Measurements from ENCODE around the gene TTC23L.
A peak's percentile ranks its signal among the peaks of the same experiment; 100 is the strongest.

TTC23L gene

GRCh38 chr5:34899066-34899465 is 60.1 kb downstream of the TTC23L start:
- no peak overlapping the region for H3K27ac ChIP-seq (ENCODE audit: low read length)
- no peaks in the 10 kb centered on the region for H3K9me3 ChIP-seq (ENCODE audit: insufficient read depth, low read length)
- no peak overlapping the region for H3K9ac ChIP-seq (ENCODE audit: low read length)
- TF ChIP-seq, protein P1, sequence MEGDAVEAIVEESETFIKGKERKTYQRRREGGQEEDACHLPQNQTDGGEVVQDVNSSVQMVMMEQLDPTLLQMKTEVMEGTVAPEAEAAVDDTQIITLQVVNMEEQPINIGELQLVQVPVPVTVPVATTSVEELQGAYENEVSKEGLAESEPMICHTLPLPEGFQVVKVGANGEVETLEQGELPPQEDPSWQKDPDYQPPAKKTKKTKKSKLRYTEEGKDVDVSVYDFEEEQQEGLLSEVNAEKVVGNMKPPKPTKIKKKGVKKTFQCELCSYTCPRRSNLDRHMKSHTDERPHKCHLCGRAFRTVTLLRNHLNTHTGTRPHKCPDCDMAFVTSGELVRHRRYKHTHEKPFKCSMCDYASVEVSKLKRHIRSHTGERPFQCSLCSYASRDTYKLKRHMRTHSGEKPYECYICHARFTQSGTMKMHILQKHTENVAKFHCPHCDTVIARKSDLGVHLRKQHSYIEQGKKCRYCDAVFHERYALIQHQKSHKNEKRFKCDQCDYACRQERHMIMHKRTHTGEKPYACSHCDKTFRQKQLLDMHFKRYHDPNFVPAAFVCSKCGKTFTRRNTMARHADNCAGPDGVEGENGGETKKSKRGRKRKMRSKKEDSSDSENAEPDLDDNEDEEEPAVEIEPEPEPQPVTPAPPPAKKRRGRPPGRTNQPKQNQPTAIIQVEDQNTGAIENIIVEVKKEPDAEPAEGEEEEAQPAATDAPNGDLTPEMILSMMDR (IDR thresholded peaks at IDR 0.05; ENCODE audit: low read depth, low read length): no peak
- TF ChIP-seq EZH2phosphoT487 (IDR thresholded peaks at IDR 0.05; ENCODE audit: low read depth): no peak
- H3K79me2 ChIP-seq (ENCODE audit: low read length): no peaks in the 10 kb centered on the region
- no peak overlapping the region for H3K4me3 ChIP-seq (ENCODE audit: low read length)
- H3K27me3 ChIP-seq (ENCODE audit: low read depth, low read length): no peaks in the 10 kb centered on the region
- no peak overlapping the region for H2AFZ ChIP-seq (ENCODE audit: low read depth, low read length)
- no peaks in the 10 kb centered on the region; the same call in 1 of the 2 replicates for H3K4me1 ChIP-seq (ENCODE audit: low read length)
- H3K4me2 ChIP-seq (ENCODE audit: low read length): no peak overlapping the region
- no peaks in the 10 kb centered on the region for H3K36me3 ChIP-seq (replicated peaks; ENCODE audit: low read depth, low read length)
- H4K20me1 ChIP-seq (ENCODE audit: insufficient read depth, low read length): no peaks in the 10 kb centered on the region

- no peaks in the 10 kb centered on the region for H3K27me3 ChIP-seq (ENCODE audit: low read depth, low read length)
- H3K9me3 ChIP-seq (ENCODE audit: insufficient read depth, low read length): no peaks in the 10 kb centered on the region
- H3K4me3 ChIP-seq (ENCODE audit: low read length): no peak overlapping the region
- H3K27ac ChIP-seq (ENCODE audit: low read length): no peak overlapping the region
- TF ChIP-seq, protein P1 (IDR thresholded peaks at IDR 0.05; ENCODE audit: low read depth, low read length): no peak
- no peak for TF ChIP-seq EZH2phosphoT487 (IDR thresholded peaks at IDR 0.05; ENCODE audit: low read depth)
- H4K20me1 ChIP-seq (ENCODE audit: insufficient read depth, low read length): no peaks in the 10 kb centered on the region
- H3K9ac ChIP-seq (ENCODE audit: low read length): no peak overlapping the region
- no peak overlapping the region for H3K4me2 ChIP-seq (ENCODE audit: low read length)
- H3K36me3 ChIP-seq (replicated peaks; ENCODE audit: low read depth, low read length): peaks cover 5% of the 10 kb centered on the region
- no peaks in the 10 kb centered on the region; the same call in 1 of the 2 replicates for H3K4me1 ChIP-seq (ENCODE audit: low read length)
- H2AFZ ChIP-seq (ENCODE audit: low read depth, low read length): no peak overlapping the region
- H3K79me2 ChIP-seq (ENCODE audit: low read length): no peaks in the 10 kb centered on the region
These were observed 61.7 kb downstream of the TTC23L start for GRCh38 chr5:34900652-34901051.

DNA sequence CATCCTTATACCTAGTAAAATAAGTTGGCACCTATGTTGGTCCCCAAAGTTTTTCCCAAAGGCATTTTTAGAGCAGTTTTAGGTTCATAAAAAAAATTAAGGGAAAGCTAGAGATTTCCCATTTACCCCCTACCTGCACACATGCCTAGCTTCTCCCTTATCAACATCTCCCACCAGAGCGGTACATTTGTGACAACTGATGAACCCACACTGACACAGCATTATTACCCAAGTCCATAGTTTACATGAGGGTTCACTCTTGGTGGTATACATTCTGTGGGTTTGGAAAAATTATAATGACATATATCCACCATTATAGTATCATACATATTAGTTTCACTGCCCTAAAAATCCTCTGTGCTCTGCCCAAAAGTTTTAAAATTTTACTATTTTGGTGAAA is 64.3 kb downstream of the TTC23L start:
- TF ChIP-seq, protein P1 (IDR thresholded peaks at IDR 0.05; ENCODE audit: low read depth, low read length): no peak
- Histone ChIP-seq H3K4me1 (ENCODE audit: low read length) (no peaks in the 10 kb centered on the region), H3K9ac (ENCODE audit: low read length) (no peak overlapping the region), H2AFZ (ENCODE audit: low read depth, low read length) (no peak overlapping the region), H3K4me3 (ENCODE audit: low read length) (no peak overlapping the region), H3K4me2 (ENCODE audit: low read length) (no peak overlapping the region), H4K20me1 (ENCODE audit: insufficient read depth, low read length) (no peaks in the 10 kb centered on the region), H3K79me2 (ENCODE audit: low read length) (no peaks in the 10 kb centered on the region), H3K27me3 (ENCODE audit: low read depth, low read length) (no peaks in the 10 kb centered on the region), H3K9me3 (ENCODE audit: insufficient read depth, low read length) (no peaks in the 10 kb centered on the region), H3K36me3 (replicated peaks; ENCODE audit: low read depth, low read length) (peaks cover 5% of the 10 kb centered on the region), H3K27ac (ENCODE audit: low read length) (no peak overlapping the region)

- TF ChIP-seq EZH2phosphoT487 (IDR thresholded peaks at IDR 0.05; ENCODE audit: low read depth): no peak
- TF ChIP-seq, protein P1 (IDR thresholded peaks at IDR 0.05; ENCODE audit: low read depth, low read length): 0 out of 2 replicates have a peak, but pooled peaks have one; percentile 26
- H2AFZ ChIP-seq (ENCODE audit: low read depth, low read length): no peak overlapping the region
- H3K4me1 ChIP-seq (ENCODE audit: low read length): no peaks in the 10 kb centered on the region
- no peak overlapping the region for H3K4me3 ChIP-seq (ENCODE audit: low read length)
- H3K27ac ChIP-seq (ENCODE audit: low read length): no peak overlapping the region
- H3K9me3 ChIP-seq (ENCODE audit: insufficient read depth, low read length): no peaks in the 10 kb centered on the region
- no peaks in the 10 kb centered on the region for H3K27me3 ChIP-seq (ENCODE audit: low read depth, low read length)
- H3K79me2 ChIP-seq (ENCODE audit: low read length): no peaks in the 10 kb centered on the region
- peaks cover 19% of the 10 kb centered on the region for H3K36me3 ChIP-seq (replicated peaks; ENCODE audit: low read depth, low read length)
- H4K20me1 ChIP-seq (ENCODE audit: insufficient read depth, low read length): no peaks in the 10 kb centered on the region
- no peak overlapping the region for H3K4me2 ChIP-seq (ENCODE audit: low read length)
- H3K9ac ChIP-seq (ENCODE audit: low read length): no peak overlapping the region
These were observed 66.6 kb downstream of the TTC23L start for GRCh38 chr5:34905564-34905963.
